Measurements from ENCODE around the gene SUCLG2. TPM values are rescaled to one million over a fixed set of nuclear protein-coding genes. Genes with fewer than 3 reads are reported as not detected.

SUCLG2 gene
- total and polyA plus RNA-seq, 10 of the 15 experiments (the other 5 are each of a cell fraction or from before 2014, with no cell fraction given): 17.8 to 50.9 (median 37.2) TPM

DNA sequence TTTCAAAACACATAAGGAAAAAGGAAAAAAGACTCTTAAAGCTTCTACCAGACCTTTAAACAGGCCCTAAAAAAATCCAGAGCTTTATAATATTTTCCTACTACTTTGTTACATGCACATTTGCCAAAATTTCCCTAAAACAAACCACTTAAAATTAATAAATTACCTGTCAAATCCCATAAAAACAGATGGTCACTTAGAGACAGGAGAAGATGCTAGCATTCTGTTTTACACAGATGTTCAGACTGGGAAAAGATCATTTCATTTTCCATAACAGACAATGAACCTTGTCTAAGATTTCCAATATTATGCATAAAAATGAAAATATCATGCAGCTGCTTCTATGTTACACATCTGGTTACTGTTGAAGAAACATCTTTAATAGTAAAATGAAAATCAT is 66.6 kb downstream of the SUCLG2 start:
- Histone ChIP-seq H3K4me3 (no peak overlapping the region), H4K20me1 (ENCODE audit: control insufficient read depth, insufficient read depth) (no peaks in the 10 kb centered on the region), H3K36me3 (ENCODE audit: control insufficient read depth in 2 of 2, insufficient read depth in 2 of 2, low read length in 1 of 2) (no peaks in the 10 kb centered on the region), H3K4me1 (ENCODE audit: control insufficient read depth, insufficient read depth, low read length) (no peaks in the 10 kb centered on the region), H3K27ac (ENCODE audit: control insufficient read depth, insufficient read depth) (no peak overlapping the region), H2AFZ (ENCODE audit: control insufficient read depth, low read depth, low read length) (no peak overlapping the region), H3K9me3 (replicated peaks; ENCODE audit: control insufficient read depth, insufficient read depth, low read length) (no peaks in the 10 kb centered on the region), H3K9ac (ENCODE audit: control insufficient read depth, insufficient read depth, low read length) (no peak overlapping the region), H3K4me2 (ENCODE audit: control insufficient read depth, insufficient read depth) (no peak overlapping the region), H3K79me2 (ENCODE audit: control insufficient read depth, insufficient read depth, low read length) (no peaks in the 10 kb centered on the region), H3K27me3 (replicated peaks in 1 of 2; ENCODE audit: control insufficient read depth in 2 of 2, insufficient read depth in 2 of 2, low read length in 1 of 2) (no peaks in the 10 kb centered on the region)
- no peak for DNase-seq (ENCODE audit: low read depth, low spot score)
- ChIA-PET SMC1A (ENCODE audit: uncharacterized antibody, unreplicated experiment) (interaction anchor here (1.1 to 1.2 kb wide), 2 partner anchors 15 to 27 kb away, joined by 3 read pairs; no protein-coding TSS in a partner anchor), RAD21 (ENCODE audit: unreplicated experiment) (no interaction called here), CTCF (interaction anchor here (0.6 to 1.4 kb wide), 3 partner anchors 8 to 14 kb away, joined by 3 to 5 read pairs (median 3); no protein-coding TSS in a partner anchor), POLR2A (no interaction called here)
- intact Hi-C loops (cut with micrococcal nuclease; ENCODE audit: unreplicated experiment) (no loop called here), in situ Hi-C loops (cut with MboI) (no loop called here)
- ATAC-seq: no peak
- no peak for FAIRE-seq
- no TSS peak for BruUV-seq (replicated peaks)
- TF ChIP-seq MTA2 (IDR thresholded peaks at IDR 0.05; ENCODE audit: low read depth): no peak
- TF ChIP-seq PRDM15 (CRISPR knock-in tag; IDR thresholded peaks at IDR 0.05): no peak
- TF ChIP-seq EZH2 (IDR thresholded peaks at IDR 0.05; ENCODE audit: borderline replicate concordance, control insufficient read depth, low read depth, low read length): no peak
- no peak for TF ChIP-seq BCL11A (IDR thresholded peaks at IDR 0.05; ENCODE audit: low read depth, low read length)
- no peak for TF ChIP-seq CUX1 (IDR thresholded peaks at IDR 0.05; ENCODE audit: insufficient replicate concordance, low read depth, low read length)
- TF ChIP-seq, protein P1, sequence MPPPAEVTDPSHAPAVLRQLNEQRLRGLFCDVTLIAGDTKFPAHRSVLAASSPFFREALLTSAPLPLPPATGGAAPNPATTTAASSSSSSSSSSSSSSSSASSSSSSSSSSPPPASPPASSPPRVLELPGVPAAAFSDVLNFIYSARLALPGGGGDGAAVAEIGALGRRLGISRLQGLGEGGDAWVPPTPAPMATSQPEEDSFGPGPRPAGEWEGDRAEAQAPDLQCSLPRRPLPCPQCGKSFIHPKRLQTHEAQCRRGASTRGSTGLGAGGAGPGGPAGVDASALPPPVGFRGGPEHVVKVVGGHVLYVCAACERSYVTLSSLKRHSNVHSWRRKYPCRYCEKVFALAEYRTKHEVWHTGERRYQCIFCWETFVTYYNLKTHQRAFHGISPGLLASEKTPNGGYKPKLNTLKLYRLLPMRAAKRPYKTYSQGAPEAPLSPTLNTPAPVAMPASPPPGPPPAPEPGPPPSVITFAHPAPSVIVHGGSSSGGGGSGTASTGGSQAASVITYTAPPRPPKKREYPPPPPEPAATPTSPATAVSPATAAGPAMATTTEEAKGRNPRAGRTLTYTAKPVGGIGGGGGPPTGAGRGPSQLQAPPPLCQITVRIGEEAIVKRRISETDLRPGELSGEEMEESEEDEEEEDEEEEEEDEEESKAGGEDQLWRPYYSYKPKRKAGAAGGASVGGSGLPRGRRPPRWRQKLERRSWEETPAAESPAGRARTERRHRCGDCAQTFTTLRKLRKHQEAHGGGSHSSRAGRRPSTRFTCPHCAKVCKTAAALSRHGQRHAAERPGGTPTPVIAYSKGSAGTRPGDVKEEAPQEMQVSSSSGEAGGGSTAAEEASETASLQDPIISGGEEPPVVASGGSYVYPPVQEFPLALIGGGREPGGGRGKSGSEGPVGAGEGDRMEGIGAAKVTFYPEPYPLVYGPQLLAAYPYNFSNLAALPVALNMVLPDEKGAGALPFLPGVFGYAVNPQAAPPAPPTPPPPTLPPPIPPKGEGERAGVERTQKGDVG (CRISPR knock-in tag; IDR thresholded peaks at IDR 0.05): no peak
- no peak for TF ChIP-seq BACH1 (IDR thresholded peaks at IDR 0.05; ENCODE audit: borderline replicate concordance)
- no peak for TF ChIP-seq IKZF1 (conservative IDR thresholded peaks at IDR 0.05)
